ENCODE data around the gene ARID5B.

Gene ARID5B

GRCh38 chr10:62127975-62128374 lies 226.5 kb downstream of the ARID5B start:
- no peaks in the 10 kb centered on the region for H3K4me1 ChIP-seq (ENCODE audit: control insufficient read depth, insufficient read depth, low read length)
- no peaks in the 10 kb centered on the region for H3K9me3 ChIP-seq (ENCODE audit: control insufficient read depth, insufficient read depth, low read depth, low read length)
- POLR2A ChIA-PET, result no interaction called here
- H3K36me3 ChIP-seq (ENCODE audit: control insufficient read depth in 2 of 2, insufficient read depth in 1 of 2, low read length in 2 of 2), result no peaks in the 10 kb centered on the region
- H3K27ac ChIP-seq (ENCODE audit: extremely low read depth, low read depth, low read length), result no peak overlapping the region
- no peak for TF ChIP-seq ZNF174 (tag by site-specific recombination; IDR thresholded peaks at IDR 0.05)
- no peak for TF ChIP-seq ZNF335 (tag by site-specific recombination; conservative IDR thresholded peaks at IDR 0.05)
- no peak for TF ChIP-seq ZSCAN16 (tag by site-specific recombination; IDR thresholded peaks at IDR 0.05)
- TF ChIP-seq ZEB2 (tag by site-specific recombination; IDR thresholded peaks at IDR 0.05), result no peak
- TF ChIP-seq ZNF670 (tag by site-specific recombination; IDR thresholded peaks at IDR 0.05; ENCODE audit: low read depth), result no peak
- TF ChIP-seq ZNF341 (tag by site-specific recombination; IDR thresholded peaks at IDR 0.05; ENCODE audit: low read depth), result no peak
- no peak for TF ChIP-seq ZNF175 (tag by site-specific recombination; IDR thresholded peaks at IDR 0.05)
- TF ChIP-seq ZNF169 (tag by site-specific recombination; IDR thresholded peaks at IDR 0.05), result no peak
- no peak for TF ChIP-seq ZNF76 (tag by site-specific recombination; IDR thresholded peaks at IDR 0.05; ENCODE audit: borderline replicate concordance, low read depth)
- TF ChIP-seq ZNF138 (tag by site-specific recombination; IDR thresholded peaks at IDR 0.05; ENCODE audit: borderline replicate concordance), result no peak
- no peak for TF ChIP-seq ZNF366 (tag by site-specific recombination; conservative IDR thresholded peaks at IDR 0.05)
- no peak for TF ChIP-seq ZSCAN18 (tag by site-specific recombination; IDR thresholded peaks at IDR 0.05)
- TF ChIP-seq HOXC10 (CRISPR knock-in tag; IDR thresholded peaks at IDR 0.05), result no peak
- H3K4me3 ChIP-seq (ENCODE audit: low read depth, low read length), result no peak overlapping the region
- CTCF ChIA-PET, result interaction anchor here (0.7 kb wide), 2 partner anchors 9 to 805 kb away, joined by 3 to 5 read pairs; no protein-coding TSS in a partner anchor

- H3K4me1 ChIP-seq (ENCODE audit: control insufficient read depth, insufficient read depth, low read length), result no peaks in the 10 kb centered on the region
- no peak overlapping the region for H3K4me3 ChIP-seq (ENCODE audit: low read depth, low read length)
- no peaks in the 10 kb centered on the region for H3K9me3 ChIP-seq (ENCODE audit: control insufficient read depth, insufficient read depth, low read depth, low read length)
- H3K36me3 ChIP-seq (ENCODE audit: control insufficient read depth in 2 of 2, insufficient read depth in 1 of 2, low read length in 2 of 2), result no peaks in the 10 kb centered on the region
- ChIA-PET POLR2A (no interaction called here), CTCF (interaction anchor here (0.8 kb wide), 1 partner anchor 93 kb away, joined by 3 read pairs; no protein-coding TSS in a partner anchor)
- H3K27ac ChIP-seq (ENCODE audit: extremely low read depth, low read depth, low read length), result no peak overlapping the region
- TF ChIP-seq ZNF792 (tag by site-specific recombination; IDR thresholded peaks at IDR 0.05) (no peak), ZNF433 (tag by site-specific recombination; IDR thresholded peaks at IDR 0.05; ENCODE audit: low read depth) (no peak), HIC1 (tag by site-specific recombination; IDR thresholded peaks at IDR 0.05) (no peak), PRDM1 (tag by site-specific recombination; IDR thresholded peaks at IDR 0.05) (no peak), ZBTB17 (tag by site-specific recombination; IDR thresholded peaks at IDR 0.05) (no peak), ZNF707 (tag by site-specific recombination; IDR thresholded peaks at IDR 0.05) (no peak), ZNF16 (tag by site-specific recombination; IDR thresholded peaks at IDR 0.05; ENCODE audit: low read depth) (no peak), BCL11A (tag by site-specific recombination; IDR thresholded peaks at IDR 0.05; ENCODE audit: low read depth) (no peak)
Observed at GRCh38 chr10:62130948-62131347, 229.4 kb downstream of the ARID5B start.

- Histone ChIP-seq H3K4me1 (ENCODE audit: control insufficient read depth, insufficient read depth, low read length) (no peaks in the 10 kb centered on the region), H3K36me3 (ENCODE audit: control insufficient read depth in 2 of 2, insufficient read depth in 1 of 2, low read length in 2 of 2) (no peaks in the 10 kb centered on the region), H3K27ac (ENCODE audit: extremely low read depth, low read depth, low read length) (no peak overlapping the region), H3K9me3 (ENCODE audit: control insufficient read depth, insufficient read depth, low read depth, low read length) (no peaks in the 10 kb centered on the region), H3K4me3 (ENCODE audit: low read depth, low read length) (no peak overlapping the region)
- no peak for TF ChIP-seq OVOL3 (tag by site-specific recombination; IDR thresholded peaks at IDR 0.05)
- TF ChIP-seq ZNF664 (tag by site-specific recombination; IDR thresholded peaks at IDR 0.05), result no peak
- TF ChIP-seq ZSCAN16 (tag by site-specific recombination; IDR thresholded peaks at IDR 0.05), result no peak
- TF ChIP-seq ZNF394 (tag by site-specific recombination; IDR thresholded peaks at IDR 0.05; ENCODE audit: borderline replicate concordance), result no peak
- no peak for TF ChIP-seq ZNF280C (tag by site-specific recombination; IDR thresholded peaks at IDR 0.05)
- no peak for TF ChIP-seq KLF16 (tag by site-specific recombination; IDR thresholded peaks at IDR 0.05)
- TF ChIP-seq ZNF433 (tag by site-specific recombination; IDR thresholded peaks at IDR 0.05; ENCODE audit: low read depth), result no peak
- no peak for TF ChIP-seq ZNF501 (tag by site-specific recombination; IDR thresholded peaks at IDR 0.05)
- ChIA-PET CTCF (interaction anchor here (0.8 kb wide), 1 partner anchor 94 kb away, joined by 3 read pairs; no protein-coding TSS in a partner anchor), POLR2A (no interaction called here)
Observed at GRCh38 chr10:62131724-62132123, 230.2 kb downstream of the ARID5B start.

All from HEK293 (cell line).